ENCODE results near the gene LYPD6B.

DNA sequence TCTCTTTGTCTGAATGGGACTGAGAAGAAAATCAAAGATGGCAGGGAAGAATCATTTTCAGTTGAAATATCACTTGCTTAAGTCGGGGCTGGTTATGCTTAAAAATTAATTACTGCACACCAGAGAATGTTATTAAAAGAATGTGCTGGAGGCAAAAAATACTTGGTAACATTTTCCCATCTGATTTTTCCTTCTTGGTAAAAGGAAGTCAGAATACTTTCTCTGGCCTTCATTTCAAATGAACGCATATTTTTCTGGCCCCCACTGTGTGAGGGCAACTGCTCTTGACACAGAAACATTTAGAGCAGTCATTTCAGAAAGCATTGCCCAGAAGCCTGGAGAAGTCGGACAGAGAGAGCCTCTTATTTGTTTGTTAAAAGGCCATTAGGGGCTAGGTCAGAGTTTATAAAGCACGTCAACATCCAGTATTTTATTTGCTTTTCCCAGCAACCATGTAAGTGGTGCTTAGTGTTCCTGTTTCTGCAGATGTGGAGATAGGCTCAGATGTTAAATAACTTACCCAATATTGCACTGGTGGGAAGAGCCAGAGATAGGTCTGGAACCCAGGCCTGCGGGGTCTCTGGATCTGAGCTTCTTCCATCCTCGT, 32.9 kb upstream of the LYPD6B start:
- TF ChIP-seq, protein P1, sequence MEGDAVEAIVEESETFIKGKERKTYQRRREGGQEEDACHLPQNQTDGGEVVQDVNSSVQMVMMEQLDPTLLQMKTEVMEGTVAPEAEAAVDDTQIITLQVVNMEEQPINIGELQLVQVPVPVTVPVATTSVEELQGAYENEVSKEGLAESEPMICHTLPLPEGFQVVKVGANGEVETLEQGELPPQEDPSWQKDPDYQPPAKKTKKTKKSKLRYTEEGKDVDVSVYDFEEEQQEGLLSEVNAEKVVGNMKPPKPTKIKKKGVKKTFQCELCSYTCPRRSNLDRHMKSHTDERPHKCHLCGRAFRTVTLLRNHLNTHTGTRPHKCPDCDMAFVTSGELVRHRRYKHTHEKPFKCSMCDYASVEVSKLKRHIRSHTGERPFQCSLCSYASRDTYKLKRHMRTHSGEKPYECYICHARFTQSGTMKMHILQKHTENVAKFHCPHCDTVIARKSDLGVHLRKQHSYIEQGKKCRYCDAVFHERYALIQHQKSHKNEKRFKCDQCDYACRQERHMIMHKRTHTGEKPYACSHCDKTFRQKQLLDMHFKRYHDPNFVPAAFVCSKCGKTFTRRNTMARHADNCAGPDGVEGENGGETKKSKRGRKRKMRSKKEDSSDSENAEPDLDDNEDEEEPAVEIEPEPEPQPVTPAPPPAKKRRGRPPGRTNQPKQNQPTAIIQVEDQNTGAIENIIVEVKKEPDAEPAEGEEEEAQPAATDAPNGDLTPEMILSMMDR (IDR thresholded peaks at IDR 0.05; ENCODE audit: low read length): no peak
- no peak for TF ChIP-seq EZH2phosphoT487 (IDR thresholded peaks at IDR 0.05; ENCODE audit: low read length)
